Measurements from ENCODE around the gene SOX13. TPM values are rescaled to one million over a fixed set of nuclear protein-coding genes. Genes with fewer than 3 reads are reported as not detected.

Gene SOX13
- total RNA-seq, 1 experiment from 2014 or later, result 3.6 TPM

Other genes starting within 250 kb of the SOX13 start
- gene SNRPE, start 211.5 kb upstream of the SOX13 start, total RNA-seq (2014; rRNA removed), result 56.7 and 59.2 TPM in 2 replicates
- gene ETNK2, start 78.9 kb downstream of the SOX13 start, total RNA-seq (2014; rRNA removed), result 1.1 and 3.5 TPM in 2 replicates
- not detected in 2 replicates for gene REN, start 93.2 kb downstream of the SOX13 start, total RNA-seq (2014; rRNA removed)
- not detected in 2 replicates for gene KISS1, start 123.4 kb downstream of the SOX13 start, total RNA-seq (2014; rRNA removed)
- gene GOLT1A, start 140.9 kb downstream of the SOX13 start, total RNA-seq (2014; rRNA removed), result not detected in 2 replicates

All from LHCN-M2 (cell line).